ENCODE data around the gene PPAN. TPM values are rescaled to one million over a fixed set of nuclear protein-coding genes. Genes with fewer than 3 reads are reported as not detected.

Gene PPAN
- total RNA-seq, 1 donor from 2014 or later = 39.6 TPM

GRCh38 chr19:10091895-10092641, 14.1 kb upstream of the PPAN start:
- Mint-ChIP-seq H3K4me3 (ENCODE audit: unreplicated experiment) (no peak overlapping the region), H3K4me1 (ENCODE audit: unreplicated experiment) (no peaks in the 10 kb centered on the region), H3K36me3 (ENCODE audit: low read depth, unreplicated experiment) (peaks cover 17% of the 10 kb centered on the region), H3K9me3 (ENCODE audit: unreplicated experiment) (no peaks in the 10 kb centered on the region), H3K27ac (ENCODE audit: unreplicated experiment) (no peak overlapping the region), H3K27me3 (ENCODE audit: unreplicated experiment) (peaks cover 13% of the 10 kb centered on the region)
- TF ChIP-seq CTCF (IDR thresholded peaks at IDR 0.05; ENCODE audit: unreplicated experiment) = no peak
- DNase-seq (ENCODE audit: low spot score) = no peak

GRCh38 chr19:10092648-10093294, 13.4 kb upstream of the PPAN start:
- no peaks in the 10 kb centered on the region for H3K4me1 Mint-ChIP-seq (ENCODE audit: unreplicated experiment)
- peak overlapping the region; percentile 13 for H3K4me3 Mint-ChIP-seq (ENCODE audit: unreplicated experiment)
- H3K27ac Mint-ChIP-seq (ENCODE audit: unreplicated experiment) = no peak overlapping the region
- H3K9me3 Mint-ChIP-seq (ENCODE audit: unreplicated experiment) = no peaks in the 10 kb centered on the region
- peaks cover 17% of the 10 kb centered on the region for H3K36me3 Mint-ChIP-seq (ENCODE audit: low read depth, unreplicated experiment)
- TF ChIP-seq CTCF (IDR thresholded peaks at IDR 0.05; ENCODE audit: unreplicated experiment) = no peak
- DNase-seq (ENCODE audit: low spot score) = no peak
- peaks cover 10% of the 10 kb centered on the region for H3K27me3 Mint-ChIP-seq (ENCODE audit: unreplicated experiment)

- peaks cover 17% of the 10 kb centered on the region for H3K36me3 Mint-ChIP-seq (ENCODE audit: low read depth, unreplicated experiment)
- H3K4me3 Mint-ChIP-seq (ENCODE audit: unreplicated experiment) = peak overlapping the region; percentile 37
- no peak overlapping the region for H3K27ac Mint-ChIP-seq (ENCODE audit: unreplicated experiment)
- H3K4me1 Mint-ChIP-seq (ENCODE audit: unreplicated experiment) = no peaks in the 10 kb centered on the region
- no peaks in the 10 kb centered on the region for H3K9me3 Mint-ChIP-seq (ENCODE audit: unreplicated experiment)
- peaks cover 10% of the 10 kb centered on the region for H3K27me3 Mint-ChIP-seq (ENCODE audit: unreplicated experiment)
- TF ChIP-seq CTCF (IDR thresholded peaks at IDR 0.05; ENCODE audit: unreplicated experiment) = no peak
- no peak for DNase-seq (ENCODE audit: low spot score)
Measured at GRCh38 chr19:10093295-10094186, 12.6 kb upstream of the PPAN start.

- Mint-ChIP-seq H3K4me1 (ENCODE audit: unreplicated experiment) (no peaks in the 10 kb centered on the region), H3K36me3 (ENCODE audit: low read depth, unreplicated experiment) (peaks cover 14% of the 10 kb centered on the region), H3K27me3 (ENCODE audit: unreplicated experiment) (peaks cover 8% of the 10 kb centered on the region), H3K9me3 (ENCODE audit: unreplicated experiment) (no peaks in the 10 kb centered on the region), H3K27ac (ENCODE audit: unreplicated experiment) (no peak overlapping the region), H3K4me3 (ENCODE audit: unreplicated experiment) (no peak overlapping the region)
- DNase-seq (ENCODE audit: low spot score) = no peak
- TF ChIP-seq CTCF (IDR thresholded peaks at IDR 0.05; ENCODE audit: unreplicated experiment) = no peak
Measured at GRCh38 chr19:10095622-10095947, 10.6 kb upstream of the PPAN start.

All from endothelial cell (in vitro differentiated cells).